Measurements from ENCODE around the gene CD86.
"Not testable (repeated sequence)": the region's sequence is repeated elsewhere in the genome, so short reads cannot be mapped to it uniquely, and the experiment has no call there.

CD86 gene

DNA sequence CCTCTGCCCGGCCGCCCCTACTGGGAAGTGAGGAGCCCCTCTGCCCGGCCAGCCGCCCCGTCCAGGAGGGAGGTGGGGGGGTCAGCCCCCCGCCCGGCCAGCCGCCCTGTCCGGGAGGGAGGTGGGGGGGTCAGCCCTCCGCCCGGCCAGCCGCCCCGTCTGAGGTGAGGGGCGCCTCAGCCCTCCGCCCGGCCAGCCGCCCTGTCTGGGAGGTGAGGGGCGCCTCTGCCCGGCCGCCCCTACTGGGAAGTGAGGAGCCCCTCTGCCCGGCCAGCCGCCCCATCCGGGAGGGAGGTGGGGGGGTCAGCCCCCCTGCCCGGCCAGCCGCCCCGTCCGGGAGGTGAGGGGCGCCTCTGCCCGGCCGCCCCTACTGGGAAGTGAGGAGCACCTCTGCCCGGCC lies 109.8 kb downstream of the CD86 start:
- DNase-seq: not testable (repeated sequence)

DNA sequence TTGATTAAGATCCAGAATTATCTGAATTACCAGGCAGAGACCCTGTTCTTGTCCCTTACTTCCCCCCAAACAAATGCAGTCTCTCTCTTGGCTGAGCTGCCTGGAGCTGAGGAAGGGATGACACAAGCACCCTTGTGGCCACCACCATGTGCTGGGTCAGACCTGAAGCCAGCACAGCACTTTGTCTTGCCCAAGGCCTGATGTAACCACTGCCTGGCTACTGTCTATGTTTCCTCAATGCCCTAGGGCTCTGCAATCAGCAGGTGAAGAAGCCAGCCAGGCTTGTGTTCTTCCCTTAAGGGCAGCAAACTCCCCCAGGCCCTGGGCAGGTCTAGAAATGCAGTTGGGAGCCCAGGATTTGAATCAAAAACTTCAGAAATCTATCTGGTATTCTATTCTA lies 112.5 kb downstream of the CD86 start:
- DNase-seq: no peak

DNA sequence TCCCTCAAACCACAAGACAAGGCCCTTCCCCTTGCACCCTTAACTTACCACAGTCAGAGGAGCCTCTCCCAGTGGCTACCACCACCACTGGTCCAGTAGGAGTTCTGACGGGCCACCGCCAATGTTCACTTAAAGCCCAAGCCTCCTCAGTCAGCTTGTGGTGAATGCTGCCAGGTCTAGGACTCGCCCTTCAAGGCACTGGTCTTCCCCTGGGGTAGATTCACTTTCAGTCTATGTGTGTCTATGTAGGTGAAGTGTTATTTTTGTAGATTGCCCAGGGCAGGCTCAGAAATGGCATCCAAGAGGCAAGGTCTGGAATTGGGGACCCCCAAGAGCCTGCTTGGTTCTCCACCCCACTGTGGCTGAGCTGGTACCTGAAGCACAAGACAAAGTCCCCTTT lies 112.9 kb downstream of the CD86 start:
- no peak for DNase-seq

DNA sequence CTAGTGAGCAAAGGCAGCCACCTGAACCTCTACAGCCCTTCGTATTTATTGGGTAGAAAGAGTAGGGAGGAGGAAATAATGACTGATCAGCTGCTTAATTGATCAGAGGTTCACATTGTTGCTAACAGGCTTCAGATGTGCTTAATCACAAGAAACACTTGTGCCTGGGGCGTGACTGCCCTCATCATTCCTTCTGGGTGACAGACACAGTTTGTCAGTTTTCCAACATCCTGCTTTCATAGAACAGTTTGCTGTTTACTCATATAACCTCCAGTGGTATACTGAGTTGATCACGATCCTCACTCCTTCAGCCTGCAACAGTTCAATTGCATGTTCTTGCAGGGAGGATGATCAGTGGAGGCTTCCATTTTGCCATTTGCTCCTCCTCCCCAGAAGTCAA lies 114.7 kb downstream of the CD86 start:
- no peak for DNase-seq

Data from SHP77 (cell line).